Sigmoid colon (tissue), 4 donors: ENCODE results near the gene IRF5.

ENCODE experiments used
- POLR2AphosphoS5 ChIP-seq, 4 donors: sonication (generic); formaldehyde crosslinking; IDR thresholded peaks; one replicate each; pipeline ENCODE4 v1.6.1; 2017; ENCODE audit warnings: antibody characterized with exemption in 4 of 4
- TF ChIP-seq, protein P1 (sequence below), 4 experiments: fragments of 450-650 bp in 3 of 4; fragments of 200-600 bp in 1 of 4; IDR thresholded peaks; one replicate each; pipeline ENCODE4 v1.5.1; 2016 to 2019; ENCODE audit warnings: antibody characterized with exemption in 4 of 4, mild to moderate bottlenecking in 3 of 4, moderate library complexity in 2 of 4

DNA sequence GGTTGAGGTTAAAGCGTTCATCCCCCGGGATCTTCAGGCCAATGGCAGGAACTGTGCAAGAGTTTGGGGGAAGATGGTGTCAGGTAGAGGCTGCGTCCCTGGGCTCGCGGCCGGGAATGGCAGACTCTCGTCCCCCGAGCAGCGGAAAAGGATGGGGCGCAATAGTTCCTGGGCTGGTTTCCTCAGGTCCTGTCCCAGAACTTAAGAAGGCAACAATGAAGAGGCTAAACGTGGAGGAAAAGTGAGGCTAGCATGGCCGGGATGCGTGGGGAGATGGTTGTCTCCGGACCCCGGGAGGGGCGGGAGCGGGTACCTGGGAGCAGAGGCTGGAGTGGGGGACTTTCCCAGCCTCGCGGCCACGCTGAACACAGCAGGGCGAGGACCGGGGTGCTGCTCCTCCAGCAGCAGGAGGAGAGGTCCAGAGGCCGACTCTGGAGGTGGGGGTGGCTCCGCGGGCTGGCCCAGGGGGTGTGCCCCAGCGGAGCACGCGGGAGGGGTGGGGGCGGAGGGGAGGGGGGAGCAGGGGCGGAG, 882 bp downstream of the IRF5 start:
- no peak for TF ChIP-seq POLR2AphosphoS5 (IDR thresholded peaks at IDR 0.05)
- TF ChIP-seq, protein P1, sequence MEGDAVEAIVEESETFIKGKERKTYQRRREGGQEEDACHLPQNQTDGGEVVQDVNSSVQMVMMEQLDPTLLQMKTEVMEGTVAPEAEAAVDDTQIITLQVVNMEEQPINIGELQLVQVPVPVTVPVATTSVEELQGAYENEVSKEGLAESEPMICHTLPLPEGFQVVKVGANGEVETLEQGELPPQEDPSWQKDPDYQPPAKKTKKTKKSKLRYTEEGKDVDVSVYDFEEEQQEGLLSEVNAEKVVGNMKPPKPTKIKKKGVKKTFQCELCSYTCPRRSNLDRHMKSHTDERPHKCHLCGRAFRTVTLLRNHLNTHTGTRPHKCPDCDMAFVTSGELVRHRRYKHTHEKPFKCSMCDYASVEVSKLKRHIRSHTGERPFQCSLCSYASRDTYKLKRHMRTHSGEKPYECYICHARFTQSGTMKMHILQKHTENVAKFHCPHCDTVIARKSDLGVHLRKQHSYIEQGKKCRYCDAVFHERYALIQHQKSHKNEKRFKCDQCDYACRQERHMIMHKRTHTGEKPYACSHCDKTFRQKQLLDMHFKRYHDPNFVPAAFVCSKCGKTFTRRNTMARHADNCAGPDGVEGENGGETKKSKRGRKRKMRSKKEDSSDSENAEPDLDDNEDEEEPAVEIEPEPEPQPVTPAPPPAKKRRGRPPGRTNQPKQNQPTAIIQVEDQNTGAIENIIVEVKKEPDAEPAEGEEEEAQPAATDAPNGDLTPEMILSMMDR (IDR thresholded peaks at IDR 0.05), result no peak
